Measurements from ENCODE around the gene BTBD19.
A peak's percentile ranks its signal among the peaks of the same experiment; 100 is the strongest.
"Not testable (repeated sequence)": the region's sequence is repeated elsewhere in the genome, so short reads cannot be mapped to it uniquely, and the experiment has no call there.

The BTBD19 gene

DNA sequence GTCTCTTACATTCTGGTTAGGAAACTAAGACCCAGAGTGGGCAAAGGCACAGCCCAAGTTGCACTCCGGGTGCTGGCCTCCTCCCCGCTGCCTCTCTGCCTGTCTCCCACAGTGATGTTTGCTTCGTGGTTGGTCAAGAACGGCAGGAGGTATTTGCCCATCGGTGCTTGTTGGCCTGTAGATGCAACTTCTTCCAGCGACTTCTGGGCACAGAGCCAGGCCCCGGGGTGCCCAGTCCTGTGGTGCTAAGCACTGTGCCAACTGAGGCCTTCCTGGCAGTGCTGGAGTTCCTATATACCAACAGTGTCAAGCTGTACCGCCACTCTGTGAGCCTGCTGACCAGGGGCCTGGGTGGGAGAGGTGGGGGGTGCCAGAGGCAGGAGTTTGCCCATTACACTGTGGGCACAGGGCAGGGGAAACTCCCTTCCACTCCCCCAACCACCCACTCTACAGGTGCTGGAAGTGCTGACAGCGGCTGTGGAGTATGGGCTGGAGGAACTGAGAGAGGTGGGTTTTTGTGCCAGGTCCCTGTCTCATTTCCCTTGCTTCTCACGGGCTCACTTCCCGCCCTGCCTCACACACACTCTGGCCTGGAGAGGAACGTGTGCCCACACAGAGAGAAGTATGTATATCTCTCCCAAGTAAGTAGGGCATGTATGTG, 1.9 kb downstream of the BTBD19 start:
- peak; percentile 84 for DNase-seq

DNA sequence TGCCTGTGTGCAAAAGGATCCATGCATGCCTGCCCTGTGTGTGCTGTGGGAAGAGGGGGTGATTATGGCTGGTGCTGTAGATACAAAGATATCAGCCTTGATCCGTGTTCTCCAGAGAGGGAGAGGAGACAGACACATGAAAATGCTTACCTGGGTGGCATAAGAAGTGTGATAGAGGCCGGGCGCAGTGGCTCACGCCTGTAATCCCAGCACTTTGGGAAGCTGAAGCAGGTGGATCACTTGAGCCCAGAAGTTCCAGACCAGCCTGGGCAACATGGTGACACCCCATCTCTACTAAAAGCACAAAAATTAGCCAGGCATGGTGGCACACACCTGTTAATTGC, 2.4 kb downstream of the BTBD19 start:
- not testable (repeated sequence) for DNase-seq

DNA sequence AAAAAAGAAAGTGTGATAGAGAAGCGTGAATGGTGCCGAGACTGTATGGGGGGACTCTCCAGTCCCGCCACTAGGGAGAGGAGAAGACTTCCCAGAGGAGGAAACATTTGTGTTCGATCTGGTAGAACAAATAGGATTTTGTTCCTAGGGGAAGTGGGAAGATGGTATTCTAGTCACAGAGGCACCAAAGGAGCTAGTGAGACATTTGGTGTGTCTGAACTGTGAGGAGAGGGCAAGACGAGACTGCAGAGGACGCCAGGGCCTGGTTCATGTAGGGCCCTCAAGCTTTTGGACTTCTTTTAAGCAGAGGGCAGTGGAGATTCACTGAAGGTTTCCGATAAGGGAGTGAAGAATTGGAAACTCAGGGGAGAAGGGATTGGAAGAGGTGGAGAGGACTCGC, 2.9 kb downstream of the BTBD19 start:
- no peak for DNase-seq

DNA sequence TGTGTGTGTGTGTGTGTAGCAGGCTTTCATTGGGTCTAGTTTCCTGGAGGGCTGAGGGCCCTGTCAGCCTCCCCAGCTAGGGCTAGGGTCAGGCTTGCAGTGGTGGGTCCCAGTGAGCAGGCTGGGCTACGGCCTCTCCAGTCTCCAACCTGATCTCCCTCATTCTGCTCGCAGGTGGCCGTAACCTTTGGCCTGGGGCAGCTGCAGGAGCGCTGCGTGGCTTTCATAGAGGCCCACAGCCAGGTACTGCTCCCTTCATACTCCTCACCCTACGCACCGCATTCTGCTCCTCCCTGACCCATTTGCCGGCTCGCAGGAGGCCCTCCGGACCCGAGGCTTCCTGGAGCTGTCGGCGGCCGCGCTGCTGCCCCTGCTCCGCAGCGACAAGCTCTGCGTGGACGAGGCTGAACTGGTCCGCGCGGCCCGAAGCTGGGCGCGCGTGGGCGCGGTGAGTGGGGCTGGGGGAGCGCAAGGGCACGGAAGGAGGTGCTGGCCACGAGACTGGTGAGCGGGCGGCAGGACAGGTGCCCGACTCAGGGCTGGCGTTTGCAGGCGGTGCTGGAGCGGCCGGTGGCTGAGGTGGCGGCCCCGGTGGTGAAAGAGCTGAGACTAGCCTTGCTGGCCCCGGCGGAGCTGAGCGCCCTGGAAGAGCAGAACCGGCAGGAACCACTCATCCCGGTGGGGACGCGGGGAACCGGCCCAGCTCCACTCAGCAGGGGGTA, 4.7 kb downstream of the BTBD19 start:
- no peak for DNase-seq

DNA sequence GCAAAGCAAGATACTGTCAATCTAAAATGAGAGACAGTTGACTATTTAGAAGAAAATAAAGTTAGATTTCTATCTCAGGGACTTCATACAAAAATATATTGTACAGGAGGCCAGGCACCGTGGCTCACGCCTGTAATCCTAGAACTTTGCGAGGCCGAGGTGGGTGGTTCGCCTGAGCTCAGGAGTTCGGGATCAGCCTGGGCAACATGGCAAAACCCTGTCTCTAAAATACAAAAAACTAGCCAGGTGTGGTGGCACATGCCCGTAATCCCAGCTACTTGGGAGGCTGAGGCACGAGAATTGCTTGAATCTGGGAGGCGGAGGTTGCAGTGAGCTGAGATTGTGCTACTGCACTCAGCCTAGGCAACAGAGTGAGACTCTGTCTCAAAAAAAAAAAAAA, 7.6 kb downstream of the BTBD19 start:
- DNase-seq = not testable (repeated sequence)

DNA sequence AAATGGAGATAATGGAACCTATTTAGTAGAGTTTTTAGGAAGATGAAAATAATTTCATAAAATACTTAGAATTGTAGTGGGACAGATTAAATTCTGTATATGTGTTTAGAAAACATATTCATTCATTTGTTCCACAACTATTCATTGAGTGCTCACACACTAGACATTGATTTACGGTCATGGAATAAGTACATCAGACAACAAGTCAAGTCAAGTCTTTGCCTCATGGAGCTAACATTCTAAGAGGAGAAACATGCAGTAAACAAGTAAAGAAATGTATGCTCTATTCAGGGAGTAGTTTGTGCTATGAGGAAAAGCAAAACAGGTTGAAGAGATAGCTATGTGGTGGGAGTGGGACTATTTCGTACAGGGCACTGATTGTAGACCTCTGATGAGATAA, 9.0 kb downstream of the BTBD19 start:
- DNase-seq = no peak

DNA sequence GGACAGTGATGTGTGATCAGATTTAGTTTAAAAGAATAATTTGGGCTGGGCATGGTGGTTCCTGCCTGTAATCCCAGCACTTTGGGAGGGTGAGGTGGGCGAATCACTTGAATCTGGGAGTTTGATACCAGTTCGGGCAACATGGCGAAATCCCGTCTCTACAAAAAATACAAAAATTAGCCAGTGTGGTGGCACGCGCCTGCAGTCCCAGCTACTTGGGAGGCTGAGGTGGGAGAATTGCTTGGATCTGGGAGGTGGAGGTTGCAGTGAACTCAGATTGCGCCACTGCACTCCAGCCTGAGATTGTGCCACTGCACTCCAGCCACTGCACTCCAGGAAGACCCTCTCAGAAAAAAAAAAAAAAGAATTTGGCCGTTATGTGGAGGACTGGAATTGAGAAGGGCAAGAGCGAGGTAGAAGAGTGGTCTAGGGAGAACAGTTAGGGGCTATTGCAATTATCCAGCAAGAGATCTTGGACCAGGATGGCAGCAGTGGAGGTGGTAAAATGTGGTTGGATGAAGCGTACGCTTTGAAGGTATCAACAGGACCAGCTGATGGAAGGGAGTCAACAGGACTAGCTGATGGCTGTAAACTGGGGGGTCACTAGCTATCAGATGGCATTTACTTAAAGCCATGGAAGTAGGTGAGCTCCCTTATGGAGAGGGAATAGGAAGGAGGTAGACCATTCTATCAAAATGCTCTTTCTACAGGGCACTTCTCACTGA, 9.6 kb downstream of the BTBD19 start:
- no peak for DNase-seq

DNA sequence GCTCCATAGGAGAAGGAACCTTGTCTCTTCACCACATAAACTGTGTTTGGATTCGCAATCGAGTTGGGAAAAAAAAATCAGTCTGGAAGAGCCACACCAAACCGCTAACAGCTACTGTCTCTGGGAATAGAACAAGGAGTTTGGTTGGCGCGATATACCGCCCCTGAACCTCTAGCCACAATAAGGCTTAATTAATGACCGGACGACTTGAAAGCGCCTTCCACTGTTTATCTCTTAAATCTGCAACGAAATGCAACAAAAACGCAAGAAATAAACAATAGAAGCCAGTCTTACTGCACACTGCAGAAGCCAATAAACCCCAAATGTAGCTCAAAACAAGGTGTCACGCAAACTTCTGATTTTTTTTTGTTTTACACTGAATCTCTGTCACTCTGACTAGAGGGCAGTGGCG, 10.9 kb downstream of the BTBD19 start:
- DNase-seq = no peak

DNA sequence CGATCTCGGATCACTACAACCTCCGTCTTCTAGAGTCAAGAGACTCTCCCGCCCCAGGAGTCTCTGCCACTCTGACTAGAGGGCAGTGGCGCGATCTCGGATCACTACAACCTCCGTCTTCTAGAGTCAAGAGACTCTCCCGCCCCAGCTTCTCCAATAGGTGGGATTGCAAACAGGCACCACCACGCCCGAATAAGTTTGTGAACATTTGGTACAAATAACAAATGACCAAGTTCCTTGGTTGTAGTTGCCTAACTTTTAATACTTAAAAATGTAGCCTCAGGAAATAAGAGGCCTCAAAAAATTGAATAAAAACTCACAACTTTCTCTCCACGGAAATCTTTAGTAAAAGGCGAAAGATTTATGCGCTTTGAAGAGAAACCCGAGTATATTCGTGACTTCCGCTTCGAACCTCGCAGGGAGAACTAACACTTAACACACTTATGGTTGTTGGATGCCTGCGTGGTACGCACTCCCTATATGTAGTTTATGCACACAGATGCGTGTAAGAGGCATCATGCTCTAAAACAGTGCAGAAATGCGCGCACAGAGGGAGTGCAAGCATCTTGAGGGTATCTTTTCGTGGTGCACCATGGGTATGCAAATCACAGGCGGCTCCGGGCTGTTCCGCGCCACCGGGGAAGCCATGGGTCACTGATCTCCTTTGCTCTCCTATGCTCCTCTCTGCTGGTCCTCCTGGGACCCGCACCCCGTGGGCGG, 11.4 kb downstream of the BTBD19 start:
- no peak for DNase-seq

DNA sequence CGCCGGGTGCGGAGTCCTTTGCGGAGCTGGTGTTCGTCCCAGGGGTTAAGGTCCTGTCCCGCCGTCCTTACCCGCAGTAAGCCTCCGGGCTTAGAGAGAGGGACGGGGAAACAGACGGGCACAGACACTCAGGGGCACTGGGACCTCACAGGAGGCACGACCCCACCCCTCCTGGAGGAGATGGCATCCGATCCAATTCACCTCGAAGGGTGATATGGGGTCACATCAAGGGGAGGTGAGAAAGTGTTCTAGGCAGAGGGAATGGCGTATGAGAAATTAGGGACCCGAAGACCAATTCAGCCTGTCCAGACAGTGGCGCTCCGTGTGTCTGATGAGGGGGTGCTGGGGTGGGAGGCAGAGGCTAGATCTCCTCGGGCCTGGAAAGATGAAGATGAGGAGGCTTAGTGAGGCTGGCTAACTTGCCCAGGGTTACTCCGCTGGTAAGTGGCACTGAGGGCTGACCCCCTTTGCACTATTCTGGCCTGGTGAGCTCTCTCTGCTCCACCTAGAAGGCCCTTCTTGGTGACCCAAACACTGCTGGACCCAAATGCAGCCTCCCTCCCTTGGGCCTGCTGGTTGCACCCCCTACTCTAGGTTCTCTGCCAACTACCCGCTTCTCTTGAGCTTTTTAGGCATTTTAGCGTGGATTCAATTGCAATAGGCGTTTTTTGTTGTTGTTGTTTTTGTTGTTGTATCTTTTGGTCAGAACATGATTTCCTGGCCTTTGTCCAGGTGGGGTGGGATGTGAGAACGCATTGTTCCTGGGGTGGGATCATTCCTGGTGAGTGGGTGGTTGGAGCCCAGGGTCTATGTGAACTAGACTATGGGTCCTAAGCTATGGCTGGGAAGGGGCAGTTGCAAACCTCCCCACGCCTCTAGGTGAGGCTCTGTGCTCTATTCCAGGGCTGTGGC, 12.3 kb downstream of the BTBD19 start:
- DNase-seq = no peak

DNA sequence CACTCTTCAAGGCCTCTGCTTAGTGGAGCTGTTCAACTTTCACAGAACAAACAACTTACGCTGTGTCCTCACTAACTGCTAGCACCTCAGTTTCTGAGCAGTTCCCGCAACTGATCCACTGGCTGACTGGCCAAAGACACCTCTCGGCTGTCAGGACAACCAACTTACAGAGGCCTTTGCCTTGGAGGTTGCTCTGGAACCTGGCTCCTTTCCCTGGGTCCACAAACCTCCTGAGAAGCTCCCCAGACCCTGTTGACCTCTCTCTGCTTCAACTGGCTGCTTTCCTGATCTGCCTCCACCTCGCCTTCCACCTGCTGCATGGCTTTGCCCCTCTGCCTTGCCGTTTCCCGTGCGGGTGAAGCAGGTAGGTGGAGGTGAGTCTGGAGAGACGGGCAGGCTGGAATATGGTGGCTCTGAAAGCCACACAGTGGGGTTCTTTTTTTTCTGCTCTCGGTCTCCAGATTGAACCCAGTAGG, 13.0 kb downstream of the BTBD19 start:
- DNase-seq = no peak

DNA sequence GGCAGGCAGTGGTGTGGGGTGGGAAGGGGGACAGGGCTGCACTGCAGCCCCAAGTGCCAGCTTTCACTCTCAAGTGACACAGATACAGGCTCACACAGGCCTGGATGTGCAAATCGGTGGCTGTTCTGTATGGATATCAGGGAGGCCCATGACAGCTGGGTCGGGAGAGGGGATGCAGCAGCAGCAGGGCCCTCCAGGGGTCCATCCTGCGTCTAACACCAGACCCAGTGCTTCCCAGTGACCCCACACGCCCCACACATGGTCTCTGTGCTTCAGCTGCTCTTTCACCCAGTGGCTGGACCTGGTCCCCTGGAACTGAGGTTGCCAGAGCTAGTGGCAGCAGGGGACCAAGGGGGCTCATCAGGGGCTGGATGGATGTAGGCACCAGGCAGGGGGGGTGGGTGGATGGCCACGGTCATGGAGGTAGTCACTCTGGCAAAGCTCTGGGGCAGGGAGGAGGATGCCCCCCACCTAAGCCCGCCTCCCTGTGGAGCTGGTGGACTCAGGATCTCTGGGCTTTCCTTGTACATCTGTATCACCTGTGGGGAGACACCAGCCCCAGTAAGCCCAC, 13.9 kb downstream of the BTBD19 start:
- no peak for DNase-seq

DNA sequence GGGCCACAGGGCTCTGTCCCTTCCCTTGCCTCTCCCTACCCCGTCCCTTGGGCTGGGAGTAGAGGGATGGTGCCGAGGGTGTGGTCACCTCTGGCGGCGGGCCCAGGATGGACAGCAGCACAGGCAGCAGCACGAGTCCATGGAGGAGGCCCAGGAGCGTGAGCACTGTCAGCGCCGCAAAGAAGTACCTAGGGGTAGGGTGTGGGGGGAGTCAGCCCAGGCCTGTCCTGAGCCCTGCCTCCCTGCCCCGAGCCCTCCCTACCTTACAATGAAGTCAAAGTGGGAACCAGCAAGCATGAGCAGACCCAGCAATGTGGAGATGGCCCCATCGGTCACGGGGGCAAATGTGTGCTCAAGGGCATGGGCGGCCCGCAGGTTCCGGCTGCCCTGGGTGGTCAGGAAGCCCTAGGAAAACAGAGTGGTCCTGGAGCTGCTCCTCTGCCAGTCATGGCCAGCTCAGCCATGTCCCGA, 14.7 kb downstream of the BTBD19 start:
- no peak for DNase-seq

DNA sequence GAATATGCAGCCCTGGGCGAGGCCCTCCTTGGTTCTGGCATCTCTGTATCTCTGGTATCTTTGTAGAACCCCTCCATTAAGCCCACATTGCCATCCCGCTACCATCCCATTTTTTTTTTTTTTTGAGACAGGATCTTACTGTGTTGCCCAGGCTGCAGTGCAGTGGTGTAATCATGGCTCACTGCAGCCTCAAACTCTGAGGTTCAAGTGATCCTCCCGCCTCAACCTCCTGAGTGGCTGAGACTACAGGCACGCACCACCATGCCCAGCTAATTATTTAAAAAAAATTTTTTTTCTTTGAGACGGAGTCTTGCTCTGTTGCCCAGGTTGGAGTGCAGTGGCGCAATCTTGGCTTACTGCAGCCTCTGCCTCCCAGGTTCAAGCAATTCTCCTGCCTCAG, 16.1 kb downstream of the BTBD19 start:
- not testable (repeated sequence) for DNase-seq

DNA sequence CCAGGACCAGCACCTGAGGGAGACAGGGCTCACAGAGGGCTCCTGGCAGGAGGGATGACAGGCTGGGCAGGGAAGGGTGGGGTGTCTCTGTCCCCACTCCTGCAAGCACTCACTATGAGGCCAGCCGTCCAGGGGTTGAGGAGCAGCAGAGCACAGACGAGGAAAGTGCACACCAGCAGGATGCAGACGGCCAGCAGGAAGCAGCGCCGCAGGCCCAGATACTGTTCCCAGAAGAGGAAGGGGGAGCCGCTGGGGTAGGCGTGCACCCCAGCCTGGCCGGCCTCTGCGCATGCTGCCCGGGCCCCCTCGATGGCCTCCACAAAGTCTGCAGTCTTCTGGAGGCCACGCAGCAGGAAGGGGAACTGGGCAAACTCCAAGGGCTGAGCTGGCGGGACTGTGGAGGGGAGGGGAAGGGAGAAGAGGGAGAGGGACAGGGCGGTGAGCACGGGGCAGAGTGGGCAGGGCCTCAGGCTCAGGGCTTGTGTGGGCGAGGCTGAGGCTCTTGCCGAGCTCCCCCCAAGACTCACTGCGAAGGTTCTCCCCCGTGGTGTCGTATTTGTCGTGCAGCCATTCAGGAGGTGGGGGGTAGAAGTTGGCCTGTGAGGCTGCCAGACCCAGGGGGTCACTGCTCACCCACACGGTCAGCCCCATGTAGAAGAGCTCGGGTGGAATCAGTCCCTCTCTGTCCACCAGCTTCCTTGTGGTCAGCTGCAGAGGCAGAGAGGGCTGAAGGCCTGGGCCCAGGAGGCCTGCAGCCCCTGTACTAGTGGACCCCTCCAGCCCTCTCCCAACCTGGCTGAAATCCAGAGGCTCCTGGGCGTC, 18.3 kb downstream of the BTBD19 start:
- DNase-seq = no peak

DNA sequence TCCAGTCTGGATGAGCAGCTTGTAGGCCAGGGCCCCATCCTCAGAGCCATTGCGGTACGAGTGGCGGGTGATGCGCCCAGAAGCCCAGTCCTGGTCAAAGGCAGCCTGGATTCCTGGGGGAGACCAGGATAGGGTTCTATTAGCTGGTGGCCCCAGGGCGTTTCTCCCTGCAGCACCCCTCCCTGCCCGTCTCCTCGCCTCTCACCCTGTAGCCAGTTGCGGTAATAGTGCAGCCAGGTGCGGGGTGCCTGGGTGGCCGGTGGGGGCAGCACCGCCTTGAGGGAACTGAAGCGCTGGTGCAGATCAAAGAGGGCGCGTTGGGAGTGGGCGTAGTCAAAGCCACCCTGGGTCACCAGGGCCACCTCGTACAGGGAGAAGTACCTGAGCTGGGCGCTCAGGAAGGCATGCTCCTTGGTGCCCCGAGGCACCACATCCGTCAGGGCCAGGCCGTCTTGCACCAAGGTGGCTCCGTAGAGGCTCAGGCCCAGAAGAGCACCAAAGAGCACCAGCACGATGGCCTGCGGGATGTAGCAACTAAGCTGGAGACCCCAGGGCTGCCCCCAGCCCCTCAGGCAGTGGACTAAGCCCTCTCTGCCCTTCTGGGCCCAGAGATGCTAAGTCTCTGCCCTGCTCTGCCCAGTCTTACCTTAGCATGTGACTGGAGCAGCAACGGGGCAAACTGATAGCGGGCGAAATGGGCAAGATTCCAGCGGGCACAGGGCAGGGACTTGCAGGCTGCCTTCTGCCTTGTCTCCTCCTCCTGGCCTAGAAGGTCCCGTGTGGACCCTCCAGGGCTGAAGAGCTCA, 19.1 kb downstream of the BTBD19 start:
- no peak for DNase-seq

DNA sequence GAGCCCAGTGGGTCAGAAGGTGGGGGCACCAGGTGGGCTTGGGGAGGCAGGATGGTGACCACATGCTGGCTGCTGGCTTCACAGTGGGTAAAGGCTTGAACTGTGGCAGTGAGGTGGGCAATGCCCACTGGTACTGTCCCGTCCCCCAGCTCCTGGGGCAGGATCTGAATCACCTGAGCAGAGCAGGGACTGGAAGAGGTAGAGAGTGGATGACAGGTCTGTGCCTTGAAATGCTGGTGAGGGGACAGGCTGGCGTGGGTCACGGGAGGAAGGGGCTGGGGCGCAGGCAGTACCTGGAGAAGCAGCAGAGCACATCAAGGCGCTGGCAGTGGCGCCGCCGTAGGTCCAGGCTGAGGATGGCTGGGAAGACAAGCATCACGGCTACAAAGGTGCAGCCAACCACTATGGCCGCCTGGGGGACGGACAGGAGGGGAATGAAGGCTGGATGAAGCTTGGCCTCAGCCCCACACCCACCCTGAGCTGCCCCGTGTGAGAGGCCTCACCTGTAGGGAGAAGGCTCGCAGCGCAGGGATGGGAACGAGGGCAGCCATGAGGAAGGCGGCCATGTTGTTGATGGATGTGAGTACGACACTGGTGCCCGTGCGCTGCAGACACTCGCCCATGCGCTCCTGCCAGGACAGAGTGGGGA, 19.8 kb downstream of the BTBD19 start:
- DNase-seq = no peak

DNA sequence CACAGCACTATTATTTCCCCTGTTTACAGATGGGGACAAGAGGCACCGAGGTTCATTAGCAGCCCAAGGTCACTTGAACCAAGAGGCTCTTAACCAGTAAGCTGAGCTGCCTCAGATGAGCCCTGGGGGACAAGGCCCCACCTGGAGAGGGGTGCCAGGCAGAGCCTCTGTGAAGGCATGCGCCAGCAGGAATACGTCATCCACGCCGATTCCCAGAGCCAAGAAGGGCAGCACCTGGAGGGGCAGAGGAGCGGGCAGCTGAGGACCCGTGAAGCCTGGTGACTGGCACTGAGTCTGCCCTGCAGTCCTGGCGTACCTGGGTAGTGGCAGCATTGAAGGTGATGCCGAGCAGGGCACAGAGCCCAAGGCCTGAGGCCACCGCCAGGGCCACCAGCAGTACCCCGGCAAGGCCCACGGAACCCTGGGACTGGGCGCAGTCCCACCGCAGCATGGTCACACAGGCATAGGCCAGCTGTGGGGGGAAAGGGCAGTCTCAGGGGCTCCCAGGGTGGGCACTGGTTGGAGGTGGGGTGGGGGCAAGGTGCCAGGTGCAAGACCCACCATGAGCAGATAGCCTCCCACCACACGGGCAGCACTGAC, 20.6 kb downstream of the BTBD19 start:
- no peak for DNase-seq
